K562 (cell line): ENCODE results near the gene ARID5B. TPM values are rescaled to one million over a fixed set of nuclear protein-coding genes. Genes with fewer than 3 reads are reported as not detected.
A peak's percentile ranks its signal among the peaks of the same experiment; 100 is the strongest.

Experiments
- ATAC-seq: fragments of 200-7000 bp; cut with Tn5 transposase; 3 replicates; pipeline ENCODE4 v1.9.1; 2020; ENCODE audit warnings: moderate library complexity
- BruUV-seq: library from RNA; stranded (reverse); fragments of 400-500 nt; replicated peaks from 2 replicates; lab custom pipeline; 2021; lab: Mats Ljungman, UMichigan
- CTCF ChIA-PET: fragments of 300-600 bp; formaldehyde crosslinking; extraction: SDS; loops from one replicate; lab custom pipeline; 2021; ENCODE audit warnings: low intra/inter-chr PET ratio; lab: Yijun Ruan, JAX
- POLR2A ChIA-PET: fragments of 300-600, 350-650 bp; sonication (Branson Sonifier 250); formaldehyde crosslinking; extraction: SDS; loops from one replicate; lab custom pipeline; 2021; ENCODE audit warnings: antibody characterized with exemption, inconsistent platforms; lab: Yijun Ruan, JAX
- DNase-seq, 4 experiments: peaks; one replicate each; pipeline versions ENCODE4 v3.0.0 to v3.0.0-alpha.2; 2011 to 2018; ENCODE audit warnings: low spot score in 3 of 4, mixed read lengths in 3 of 4; ENCODE audit errors: extremely low read depth in 1 of 4
- FAIRE-seq: peaks from 2 replicates; lab custom pipeline; 2011; peaks lifted over from hg19 to GRCh38; lab: Jason Lieb, UNC
- H2AFZ ChIP-seq: 2 replicates; pipeline ENCODE4 v1.6.0; 2011; ENCODE audit warnings: low read depth, low read length, control low read depth, inconsistent platforms
- H3K27ac ChIP-seq: fragments of 200-600 bp; 3 replicates; pipeline ENCODE4 v1.8.0; 2011; ENCODE audit warnings: low read depth, mild to moderate bottlenecking, control low read depth, inconsistent platforms, low read length, moderate library complexity, mixed read lengths; ENCODE audit errors: extremely low read depth
- H3K27me3 ChIP-seq, 2 experiments: fragments of 300-600 bp in 1 of 2; 2 replicates in 1 of 2; 3 replicates in 1 of 2; pipeline versions ENCODE4 v1.6.0 to v1.8.0; 2011; ENCODE audit warnings: inconsistent platforms in 2 of 2, low read length in 2 of 2, mild to moderate bottlenecking in 1 of 2, mixed read lengths in 1 of 2, moderate library complexity in 1 of 2; ENCODE audit not compliant: control insufficient read depth in 2 of 2, insufficient read depth in 2 of 2
- H3K36me3 ChIP-seq: fragments of 300-600 bp; 3 replicates; pipeline ENCODE4 v1.8.0; 2011; ENCODE audit warnings: mild to moderate bottlenecking, low read length, inconsistent platforms; ENCODE audit not compliant: control insufficient read depth, insufficient read depth
- H3K4me1 ChIP-seq, 2 experiments: fragments of 200-600 bp in 1 of 2; replicated peaks in 1 of 2; 2 replicates in 1 of 2; 3 replicates in 1 of 2; pipeline versions ENCODE4 v1.5.1 to v1.8.0; 2011; ENCODE audit warnings: inconsistent platforms in 2 of 2, low read length in 2 of 2, mild to moderate bottlenecking in 1 of 2, mixed read lengths in 1 of 2, moderate library complexity in 1 of 2; ENCODE audit not compliant: control insufficient read depth in 2 of 2, insufficient read depth in 2 of 2
- H3K4me2 ChIP-seq: 2 replicates; pipeline ENCODE4 v1.6.1; 2011; ENCODE audit warnings: low read length, control low read depth, inconsistent platforms, mixed read lengths; ENCODE audit not compliant: insufficient read depth
- H3K4me3 ChIP-seq: fragments of 200-600 bp; sonication (generic), shearing (Covaris generic); 2 replicates; pipeline ENCODE4 v1.5.1; 2016; ENCODE audit warnings: control low read depth, inconsistent platforms
- H3K79me2 ChIP-seq: fragments of 200-600 bp; 3 replicates; pipeline ENCODE4 v1.8.0; 2011; ENCODE audit warnings: low read length, inconsistent platforms; ENCODE audit not compliant: control insufficient read depth, insufficient read depth
- H3K9ac ChIP-seq, 2 experiments: 2 replicates each; pipeline versions ENCODE4 v1.6.0 to v1.6.1; 2011; ENCODE audit warnings: low read depth in 2 of 2, low read length in 2 of 2, control low read depth in 1 of 2, inconsistent platforms in 1 of 2, mild to moderate bottlenecking in 1 of 2, mixed read lengths in 1 of 2; ENCODE audit not compliant: insufficient read depth in 1 of 2
- H3K9me1 ChIP-seq: one replicate; pipeline ENCODE4 v1.6.0; 2011; ENCODE audit warnings: inconsistent platforms, mild to moderate bottlenecking, low read length, moderate library complexity; ENCODE audit not compliant: control insufficient read depth, insufficient read depth
- H3K9me3 ChIP-seq: replicated peaks from 2 replicates; pipeline ENCODE4 v1.5.1; 2011; ENCODE audit warnings: low read depth, low read length, inconsistent platforms; ENCODE audit not compliant: control insufficient read depth, insufficient read depth
- H4K20me1 ChIP-seq: replicated peaks from 2 replicates; pipeline ENCODE4 v1.6.1; 2011; ENCODE audit warnings: low read length, inconsistent platforms, mixed read lengths; ENCODE audit not compliant: control insufficient read depth, insufficient read depth
- ADNP ChIP-seq: fragments of 200-800 bp; sonication (Bioruptor generic); IDR thresholded peaks from 2 replicates; pipeline ENCODE4 v1.6.1; 2016; ENCODE audit warnings: missing genetic modification characterization, missing compliant biosample characterization
- CCAR2 ChIP-seq: fragments of 200-400 bp; formaldehyde crosslinking; IDR thresholded peaks from 2 replicates; pipeline ENCODE4 v1.6.1; 2017; ENCODE audit warnings: mild to moderate bottlenecking, low read depth, low read length
- CEBPG ChIP-seq, 3 experiments: fragments of 200-800 bp in 1 of 3; sonication (Bioruptor generic) in 1 of 3; sonication (generic) in 1 of 3; formaldehyde crosslinking in 1 of 3; IDR thresholded peaks in 2 of 3; conservative IDR thresholded peaks in 1 of 3; 2 replicates each; pipeline versions ENCODE4 v1.6.1 to v1.8.0; 2016 to 2022; ENCODE audit warnings: missing compliant biosample characterization in 2 of 3, missing genetic modification characterization in 2 of 3, mild to moderate bottlenecking in 1 of 3, missing genetic modification reagents in 1 of 3
- ESRRB ChIP-seq: fragments of 250-450 bp; sonication (Bioruptor Pico); IDR thresholded peaks from 2 replicates; pipeline ENCODE4 v1.5.0; 2020; ENCODE audit warnings: mild to moderate bottlenecking, moderate library complexity, borderline replicate concordance
- KDM4B ChIP-seq, 2 experiments: fragments of 450-650 bp in 1 of 2; sonication (generic) in 1 of 2; IDR thresholded peaks; 2 replicates each; pipeline ENCODE4 v1.6.1; 2016 to 2017; ENCODE audit warnings: borderline replicate concordance in 2 of 2, antibody characterized with exemption in 1 of 2, low read depth in 1 of 2, mild to moderate bottlenecking in 1 of 2
- ZNF174 ChIP-seq: fragments of 250-450 bp; sonication (Bioruptor Pico); IDR thresholded peaks from 2 replicates; pipeline ENCODE4 v1.4.0; 2020; ENCODE audit warnings: mild to moderate bottlenecking
- WGBS: fragments of 100-300 bp; shearing (Covaris generic); methylation state at CpG from one replicate; pipeline ENCODE4 v1.1.6; 2016; ENCODE audit warnings: low coverage, mixed read lengths; ENCODE audit not compliant: insufficient coverage; ENCODE audit errors: missing lambda C conversion rate; 5-methylcytosine and 5-hydroxymethylcytosine counted together
- in situ Hi-C: fragments of 300-500 bp; cut with MboI; formaldehyde crosslinking; loops from 4 replicates; pipeline ENCODE4 v1.15.0; 2018; ENCODE audit warnings: inconsistent platforms, mixed read lengths
- intact Hi-C: fragments of 100-400 bp; cut with micrococcal nuclease; formaldehyde crosslinking; loops from 2 replicates; pipeline ENCODE4 v1.14.2; 2022
- polyA plus RNA-seq, 8 experiments: library from polyadenylated mRNA; depleted of rRNA in 4 of 8; stranded (reverse) in 5 of 8; unstranded in 3 of 8; fragments of >200 nt; fragmentation: Nextera tagmentation in 2 of 8; fragmentation: Illumina TruSeq in 1 of 8; extraction: Ambion mirVana in 2 of 8; extraction: Trizol in 1 of 8; gene quantifications; 2 replicates each; pipeline versions ENCODE4 v1.2.1 to v1.2.3, GENCODE V29; 2011 to 2014; ENCODE audit warnings: inconsistent platforms in 1 of 8, missing spikeins in 1 of 8
- total RNA-seq, 7 experiments: library from RNA; depleted of rRNA in 6 of 7; stranded (reverse); fragments of >200 nt in 6 of 7; fragmentation: Illumina TruSeq in 2 of 7; extraction: Trizol in 2 of 7; gene quantifications; 2 replicates each; pipeline versions ENCODE4 v1.2.1 to v1.2.3, GENCODE V29; 2011 to 2021; ENCODE audit warnings: low replicate concordance in 1 of 7
- TF ChIP-seq, protein P1 (sequence below): fragments of 200-800 bp; sonication (Bioruptor generic); IDR thresholded peaks from 2 replicates; pipeline ENCODE4 v1.6.1; 2016; ENCODE audit warnings: missing genetic modification characterization, missing compliant biosample characterization
- TF ChIP-seq, protein P2 (sequence below): sonication (generic); formaldehyde crosslinking; IDR thresholded peaks from 2 replicates; pipeline ENCODE4 v1.8.0; 2022; ENCODE audit warnings: mild to moderate bottlenecking, missing genetic modification reagents
- TF ChIP-seq, protein P3 (sequence below): IDR thresholded peaks from 2 replicates; pipeline ENCODE4 v1.6.1; 2016; ENCODE audit warnings: missing genetic modification characterization, missing compliant biosample characterization

The ARID5B gene
- total and polyA plus RNA-seq, 9 of the 15 experiments (the other 6 are each of a cell fraction or from before 2014, with no cell fraction given), result 0.48 to 1.6 (median 0.80) TPM

DNA sequence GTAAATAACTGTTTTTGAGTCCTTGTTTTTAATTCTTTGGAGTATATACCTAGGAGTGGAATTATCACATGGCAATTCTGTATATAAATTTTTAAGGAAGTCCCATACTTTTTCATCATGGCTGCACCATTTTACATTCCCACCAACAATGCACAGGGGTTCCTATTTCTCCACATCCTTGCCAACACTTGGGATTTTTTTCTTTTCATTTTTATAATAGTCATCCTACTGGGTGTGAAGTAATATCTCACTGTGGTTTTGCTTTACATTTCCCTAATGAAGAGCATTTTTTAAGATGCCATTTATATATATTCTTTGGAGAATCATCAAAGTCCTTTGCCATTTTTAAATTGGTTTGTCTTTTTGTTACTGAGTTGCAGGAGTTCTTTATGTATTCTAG is 89.7 kb downstream of the ARID5B start (continued):
- TF ChIP-seq, protein P1, sequence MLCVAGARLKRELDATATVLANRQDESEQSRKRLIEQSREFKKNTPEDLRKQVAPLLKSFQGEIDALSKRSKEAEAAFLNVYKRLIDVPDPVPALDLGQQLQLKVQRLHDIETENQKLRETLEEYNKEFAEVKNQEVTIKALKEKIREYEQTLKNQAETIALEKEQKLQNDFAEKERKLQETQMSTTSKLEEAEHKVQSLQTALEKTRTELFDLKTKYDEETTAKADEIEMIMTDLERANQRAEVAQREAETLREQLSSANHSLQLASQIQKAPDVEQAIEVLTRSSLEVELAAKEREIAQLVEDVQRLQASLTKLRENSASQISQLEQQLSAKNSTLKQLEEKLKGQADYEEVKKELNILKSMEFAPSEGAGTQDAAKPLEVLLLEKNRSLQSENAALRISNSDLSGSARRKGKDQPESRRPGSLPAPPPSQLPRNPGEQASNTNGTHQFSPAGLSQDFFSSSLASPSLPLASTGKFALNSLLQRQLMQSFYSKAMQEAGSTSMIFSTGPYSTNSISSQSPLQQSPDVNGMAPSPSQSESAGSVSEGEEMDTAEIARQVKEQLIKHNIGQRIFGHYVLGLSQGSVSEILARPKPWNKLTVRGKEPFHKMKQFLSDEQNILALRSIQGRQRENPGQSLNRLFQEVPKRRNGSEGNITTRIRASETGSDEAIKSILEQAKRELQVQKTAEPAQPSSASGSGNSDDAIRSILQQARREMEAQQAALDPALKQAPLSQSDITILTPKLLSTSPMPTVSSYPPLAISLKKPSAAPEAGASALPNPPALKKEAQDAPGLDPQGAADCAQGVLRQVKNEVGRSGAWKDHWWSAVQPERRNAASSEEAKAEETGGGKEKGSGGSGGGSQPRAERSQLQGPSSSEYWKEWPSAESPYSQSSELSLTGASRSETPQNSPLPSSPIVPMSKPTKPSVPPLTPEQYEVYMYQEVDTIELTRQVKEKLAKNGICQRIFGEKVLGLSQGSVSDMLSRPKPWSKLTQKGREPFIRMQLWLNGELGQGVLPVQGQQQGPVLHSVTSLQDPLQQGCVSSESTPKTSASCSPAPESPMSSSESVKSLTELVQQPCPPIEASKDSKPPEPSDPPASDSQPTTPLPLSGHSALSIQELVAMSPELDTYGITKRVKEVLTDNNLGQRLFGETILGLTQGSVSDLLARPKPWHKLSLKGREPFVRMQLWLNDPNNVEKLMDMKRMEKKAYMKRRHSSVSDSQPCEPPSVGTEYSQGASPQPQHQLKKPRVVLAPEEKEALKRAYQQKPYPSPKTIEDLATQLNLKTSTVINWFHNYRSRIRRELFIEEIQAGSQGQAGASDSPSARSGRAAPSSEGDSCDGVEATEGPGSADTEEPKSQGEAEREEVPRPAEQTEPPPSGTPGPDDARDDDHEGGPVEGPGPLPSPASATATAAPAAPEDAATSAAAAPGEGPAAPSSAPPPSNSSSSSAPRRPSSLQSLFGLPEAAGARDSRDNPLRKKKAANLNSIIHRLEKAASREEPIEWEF (CRISPR knock-in tag), result no peak
- TF ChIP-seq, protein P2, sequence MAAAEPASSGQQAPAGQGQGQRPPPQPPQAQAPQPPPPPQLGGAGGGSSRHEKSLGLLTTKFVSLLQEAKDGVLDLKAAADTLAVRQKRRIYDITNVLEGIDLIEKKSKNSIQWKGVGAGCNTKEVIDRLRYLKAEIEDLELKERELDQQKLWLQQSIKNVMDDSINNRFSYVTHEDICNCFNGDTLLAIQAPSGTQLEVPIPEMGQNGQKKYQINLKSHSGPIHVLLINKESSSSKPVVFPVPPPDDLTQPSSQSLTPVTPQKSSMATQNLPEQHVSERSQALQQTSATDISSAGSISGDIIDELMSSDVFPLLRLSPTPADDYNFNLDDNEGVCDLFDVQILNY (CRISPR knock-in tag), result no peak
- no peak for TF ChIP-seq CCAR2
- TF ChIP-seq, all 486 proteins: peak for 0

DNA sequence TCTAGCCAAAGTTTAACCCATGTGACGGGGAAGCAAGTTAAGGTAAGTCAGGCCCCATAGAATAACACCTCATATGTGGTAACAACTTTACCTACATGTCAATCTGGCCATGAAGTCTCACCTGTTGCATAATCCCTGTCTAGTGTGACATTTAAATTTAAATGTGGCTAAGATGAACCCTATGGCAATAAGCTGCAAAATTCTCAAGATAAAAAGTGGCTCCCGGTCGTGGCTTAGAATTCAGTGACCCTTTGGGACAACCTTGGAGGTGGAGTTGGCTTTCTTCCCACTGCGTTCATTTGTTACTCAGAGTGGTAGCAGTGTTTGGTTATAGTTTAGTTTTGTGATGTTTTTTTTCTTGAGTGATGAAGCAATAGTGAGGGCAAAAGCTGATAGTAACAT is 90.6 kb downstream of the ARID5B start:
- in situ Hi-C loops, result no loop called here
- ATAC-seq, result no peak
- no TSS peak for BruUV-seq
- Histone ChIP-seq H3K4me2 (no peak overlapping the region), H3K36me3 (no peaks in the 10 kb centered on the region)
- TF ChIP-seq CEBPG (CRISPR knock-in tag; IDR thresholded peaks at IDR 0.05) (0 out of 2 replicates have a peak, but pooled peaks have one; percentile 15), CEBPG (tag; conservative IDR thresholded peaks at IDR 0.05 in 1 of 2, IDR thresholded peaks at IDR 0.05 in 1 of 2) (peak; percentile 22 to 70; a peak in 2 of 4 replicates), KDM4B (IDR thresholded peaks at IDR 0.05; ENCODE audit: borderline replicate concordance in 2 of 2, low read depth in 1 of 2) (no peak), ESRRB (no peak), ZNF174 (no peak), ADNP (tag) (no peak)
- TF ChIP-seq, protein P3, sequence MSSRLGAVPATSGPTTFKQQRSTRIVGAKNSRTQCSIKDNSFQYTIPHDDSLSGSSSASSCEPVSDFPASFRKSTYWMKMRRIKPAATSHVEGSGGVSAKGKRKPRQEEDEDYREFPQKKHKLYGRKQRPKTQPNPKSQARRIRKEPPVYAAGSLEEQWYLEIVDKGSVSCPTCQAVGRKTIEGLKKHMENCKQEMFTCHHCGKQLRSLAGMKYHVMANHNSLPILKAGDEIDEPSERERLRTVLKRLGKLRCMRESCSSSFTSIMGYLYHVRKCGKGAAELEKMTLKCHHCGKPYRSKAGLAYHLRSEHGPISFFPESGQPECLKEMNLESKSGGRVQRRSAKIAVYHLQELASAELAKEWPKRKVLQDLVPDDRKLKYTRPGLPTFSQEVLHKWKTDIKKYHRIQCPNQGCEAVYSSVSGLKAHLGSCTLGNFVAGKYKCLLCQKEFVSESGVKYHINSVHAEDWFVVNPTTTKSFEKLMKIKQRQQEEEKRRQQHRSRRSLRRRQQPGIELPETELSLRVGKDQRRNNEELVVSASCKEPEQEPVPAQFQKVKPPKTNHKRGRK (tag), result no peak
- TF ChIP-seq, all 486 proteins: peak for 1
- Histone ChIP-seq H4K20me1 (no peaks in the 10 kb centered on the region), H3K4me1 (no peaks in the 10 kb centered on the region), H2AFZ (no peak overlapping the region), H3K9me1 (no peaks in the 10 kb centered on the region), H3K79me2 (no peaks in the 10 kb centered on the region), H3K4me3 (no peak overlapping the region), H3K9ac (no peak overlapping the region), H3K9me3 (no peaks in the 10 kb centered on the region), H3K27ac (no peak overlapping the region), H3K27me3 (no peaks in the 10 kb centered on the region; a peak in 1 of 5 replicates)
- 22% methylated on average over 4 of the region's 4 CpGs for WGBS
- ChIA-PET CTCF (no interaction called here), POLR2A (interaction anchor here (0.8 to 1.0 kb wide), 2 partner anchors 15 to 248 kb away, joined by 3 to 4 read pairs; no protein-coding TSS in a partner anchor)
- DNase-seq, result no peak
- FAIRE-seq, result no peak
- intact Hi-C loops, result no loop called here
